HepG2 (cell line): Measurements from ENCODE around the gene KCNJ2.

Source experiments
- ETS1 ChIP-seq: sonication (generic); formaldehyde crosslinking; IDR thresholded peaks from 2 replicates; pipeline ENCODE4 v1.4.0; 2020; ENCODE audit warnings: missing genetic modification reagents
- EZH2 ChIP-seq: conservative IDR thresholded peaks from 2 replicates; pipeline ENCODE4 v1.6.1; 2012; ENCODE audit warnings: mild to moderate bottlenecking, low read depth, low read length, moderate library complexity
- JUN ChIP-seq: sonication (generic); formaldehyde crosslinking; IDR thresholded peaks from 2 replicates; pipeline ENCODE4 v1.4.0; 2020; ENCODE audit warnings: mild to moderate bottlenecking, missing genetic modification reagents
- MAX ChIP-seq: IDR thresholded peaks from 2 replicates; pipeline ENCODE4 v1.6.1; 2012; ENCODE audit warnings: inconsistent platforms
- NFE2 ChIP-seq: sonication (generic); formaldehyde crosslinking; IDR thresholded peaks from 2 replicates; pipeline ENCODE4 v1.4.0; 2020; ENCODE audit warnings: missing genetic modification reagents
- POLR2A ChIP-seq, 2 experiments: IDR thresholded peaks; 2 replicates each; pipeline ENCODE4 v1.6.1; 2011; ENCODE audit warnings: low read depth in 2 of 2, low read length in 2 of 2, mild to moderate bottlenecking in 1 of 2, moderate library complexity in 1 of 2; ENCODE audit not compliant: insufficient read depth in 1 of 2
- SIN3A ChIP-seq: IDR thresholded peaks from 2 replicates; pipeline ENCODE4 v1.6.1; 2011; ENCODE audit warnings: low read depth, mild to moderate bottlenecking, control low read depth, low read length, borderline replicate concordance
- ZBTB2 ChIP-seq: sonication (generic); formaldehyde crosslinking; IDR thresholded peaks from 2 replicates; pipeline ENCODE4 v1.8.0; 2022; ENCODE audit warnings: low read depth, missing genetic modification reagents
- ZNF121 ChIP-seq: sonication (generic); formaldehyde crosslinking; IDR thresholded peaks from 2 replicates; pipeline ENCODE4 v1.5.0; 2020; ENCODE audit warnings: mild to moderate bottlenecking, missing genetic modification reagents
- ZNF513 ChIP-seq: sonication (generic); formaldehyde crosslinking; conservative IDR thresholded peaks from 2 replicates; pipeline ENCODE4 v1.5.0; 2020; ENCODE audit warnings: missing genetic modification reagents
- ZZZ3 ChIP-seq: sonication (generic); formaldehyde crosslinking; IDR thresholded peaks from 2 replicates; pipeline ENCODE4 v1.4.0; 2020; ENCODE audit warnings: missing genetic modification reagents, mild to moderate bottlenecking, borderline replicate concordance

- TF ChIP-seq ZNF513 (CRISPR knock-in tag): no peak
- no peak for TF ChIP-seq EZH2
- no peak for TF ChIP-seq SIN3A
- TF ChIP-seq POLR2A (IDR thresholded peaks at IDR 0.05; ENCODE audit: insufficient read depth in 1 of 2, low read depth in 2 of 2, low read length in 2 of 2): no peak
- TF ChIP-seq NFE2: no peak
- no peak for TF ChIP-seq MAX
- TF ChIP-seq ZNF121 (CRISPR knock-in tag): no peak
- no peak for TF ChIP-seq ZZZ3 (CRISPR knock-in tag)
- no peak for TF ChIP-seq JUN
- no peak for TF ChIP-seq ZBTB2
- no peak for TF ChIP-seq ETS1
Observed at GRCh38 chr17:70202840-70203239, 33.5 kb downstream of the KCNJ2 start.
